ENCODE measurements around the gene PRR5L. TPM values are rescaled to one million over a fixed set of nuclear protein-coding genes. Genes with fewer than 3 reads are reported as not detected.

Gene PRR5L
- total RNA-seq, 2 donors from 2014 or later = 3.2 to 11.8 TPM

GRCh38 chr11:36292311-36292722 is 3.8 kb upstream of the PRR5L start:
- peaks cover 13 to 17% of the 10 kb centered on the region in 2 donors for H3K4me1 ChIP-seq (ENCODE audit: control insufficient read depth in 1 of 2, low read depth in 2 of 2)
- no peaks in the 10 kb centered on the region for H3K27me3 ChIP-seq (replicated peaks; ENCODE audit: insufficient read depth)
- TF ChIP-seq CTCF (IDR thresholded peaks at IDR 0.05) = peak; percentile 23
- ATAC-seq (ENCODE audit: insufficient number of reproducible peaks, low FRiP score, low read depth) (no peak), DNase-seq (ENCODE audit: low spot score) (no peak)
- H3K9me3 ChIP-seq = no peaks in the 10 kb centered on the region
- H3K27ac ChIP-seq = no peak overlapping the region
- H3K36me3 ChIP-seq = no peaks in the 10 kb centered on the region
- H3K4me3 ChIP-seq = no peak overlapping the region

GRCh38 chr11:36296884-36297543 is 926 bp downstream of the PRR5L start:
- Histone ChIP-seq H3K27me3 (replicated peaks; ENCODE audit: insufficient read depth) (no peaks in the 10 kb centered on the region), H3K9me3 (no peaks in the 10 kb centered on the region), H3K36me3 (no peaks in the 10 kb centered on the region), H3K27ac (no peak overlapping the region), H3K4me3 (no peak overlapping the region), H3K4me1 (ENCODE audit: control insufficient read depth in 1 of 2, low read depth in 2 of 2) (no peaks in the 10 kb centered on the region)
- DNase-seq (ENCODE audit: low spot score) (no peak), ATAC-seq (ENCODE audit: insufficient number of reproducible peaks, low FRiP score, low read depth) (no peak)
- TF ChIP-seq CTCF (IDR thresholded peaks at IDR 0.05) = no peak

DNA sequence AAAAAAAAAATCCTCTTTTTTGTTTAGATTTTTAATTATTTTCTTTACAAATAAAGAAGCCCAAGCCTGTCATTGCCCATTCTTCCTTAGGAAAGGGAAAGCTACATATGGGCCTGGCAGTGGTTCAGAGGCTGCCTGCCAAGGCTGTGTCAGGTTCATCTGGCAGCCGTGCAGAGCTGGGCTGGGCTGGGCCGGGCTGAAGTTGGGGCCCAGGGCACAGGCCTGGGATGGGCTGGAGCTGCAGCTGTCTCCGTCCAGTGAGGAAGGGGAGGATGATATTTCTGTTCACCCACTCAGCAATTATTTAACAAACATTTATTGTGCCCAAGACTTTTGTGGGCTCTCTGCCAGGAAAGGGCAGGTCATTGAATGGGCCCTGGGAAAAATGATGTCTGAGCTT is 4.6 kb downstream of the PRR5L start:
- no peak for TF ChIP-seq CTCF (IDR thresholded peaks at IDR 0.05)
- Histone ChIP-seq H3K9me3 (no peaks in the 10 kb centered on the region), H3K27me3 (replicated peaks; ENCODE audit: insufficient read depth) (no peaks in the 10 kb centered on the region), H3K4me3 (no peak overlapping the region), H3K36me3 (no peaks in the 10 kb centered on the region), H3K27ac (no peak overlapping the region), H3K4me1 (ENCODE audit: control insufficient read depth in 1 of 2, low read depth in 2 of 2) (no peaks in the 10 kb centered on the region)
- ATAC-seq (ENCODE audit: insufficient number of reproducible peaks, low FRiP score, low read depth) = no peak
- no peak for DNase-seq (ENCODE audit: low spot score)

DNA sequence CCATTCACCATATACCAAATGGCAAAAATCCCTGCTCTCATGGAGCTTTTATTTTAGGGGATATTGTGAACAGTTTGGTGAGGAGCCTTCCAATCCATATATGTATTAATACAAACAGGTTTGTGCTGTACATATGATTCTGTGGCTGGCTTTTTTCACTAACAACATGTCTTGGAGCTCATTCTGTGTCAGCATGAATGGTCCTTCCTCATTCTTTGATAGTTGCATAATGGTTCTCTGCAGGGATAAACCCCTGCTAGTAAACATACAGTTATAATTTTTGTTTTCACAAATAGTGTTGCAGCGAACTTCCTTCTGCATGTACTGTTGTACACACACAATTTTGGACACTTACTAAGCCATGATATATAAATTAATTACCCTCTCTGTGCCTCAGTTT is 8.3 kb downstream of the PRR5L start:
- Histone ChIP-seq H3K4me1 (ENCODE audit: control insufficient read depth in 1 of 2, low read depth in 2 of 2) (no peaks in the 10 kb centered on the region), H3K9me3 (no peaks in the 10 kb centered on the region), H3K36me3 (no peaks in the 10 kb centered on the region), H3K4me3 (no peak overlapping the region), H3K27ac (no peak overlapping the region), H3K27me3 (replicated peaks; ENCODE audit: insufficient read depth) (no peaks in the 10 kb centered on the region)
- no peak for ATAC-seq (ENCODE audit: insufficient number of reproducible peaks, low FRiP score, low read depth)
- no peak for TF ChIP-seq CTCF (IDR thresholded peaks at IDR 0.05)
- no peak for DNase-seq (ENCODE audit: low spot score)

DNA sequence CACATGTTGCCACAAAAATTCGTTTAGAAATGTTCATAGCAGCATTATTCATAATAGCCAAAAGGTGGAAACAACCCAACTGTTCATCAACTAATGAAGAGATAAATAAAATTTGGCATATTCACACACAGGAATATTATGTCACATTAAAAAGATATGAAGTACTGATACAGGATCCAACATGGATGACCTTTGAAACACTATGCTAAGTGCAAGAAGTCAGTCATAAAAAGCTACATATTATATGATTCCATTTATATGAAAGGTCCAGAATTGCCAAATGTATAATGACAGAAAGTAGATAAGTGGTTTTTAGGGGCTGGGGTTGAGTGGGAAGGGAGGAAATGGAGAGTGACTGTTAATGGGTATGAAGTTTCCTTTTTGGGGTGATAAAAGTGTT is 9.0 kb downstream of the PRR5L start:
- H3K27me3 ChIP-seq (replicated peaks; ENCODE audit: insufficient read depth) = no peaks in the 10 kb centered on the region
- ATAC-seq (ENCODE audit: insufficient number of reproducible peaks, low FRiP score, low read depth) (no peak), DNase-seq (ENCODE audit: low spot score) (no peak)
- no peak overlapping the region for H3K4me3 ChIP-seq
- H3K36me3 ChIP-seq = no peaks in the 10 kb centered on the region
- no peak for TF ChIP-seq CTCF (IDR thresholded peaks at IDR 0.05)
- no peak overlapping the region for H3K27ac ChIP-seq
- H3K9me3 ChIP-seq = no peaks in the 10 kb centered on the region
- H3K4me1 ChIP-seq (ENCODE audit: control insufficient read depth in 1 of 2, low read depth in 2 of 2) = no peaks in the 10 kb centered on the region

Measured in thoracic aorta (tissue), 2 donors.